ENCODE measurements around the gene MUC5AC. TPM values are rescaled to one million over a fixed set of nuclear protein-coding genes. Genes with fewer than 3 reads are reported as not detected.

The MUC5AC gene
- total RNA-seq, 1 experiment from 2014 or later = not detected

DNA sequence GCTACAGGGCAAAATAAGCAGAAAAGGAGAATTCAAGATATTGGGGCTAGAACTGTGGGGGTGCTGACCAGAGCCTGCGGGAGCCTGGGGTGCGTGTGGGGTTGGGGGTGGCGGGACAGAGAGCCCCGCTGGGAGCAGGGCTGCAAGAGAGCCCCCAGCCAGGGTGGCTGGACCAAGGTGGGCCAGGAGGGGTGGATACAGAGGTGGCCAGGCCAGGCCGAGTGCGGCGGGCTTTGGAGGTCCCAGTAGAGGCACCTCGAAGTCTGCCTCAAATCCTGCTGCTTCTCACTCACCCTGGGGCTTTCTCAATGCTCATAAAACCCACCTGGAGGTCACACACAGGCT, 48.2 kb downstream of the MUC5AC start:
- Histone ChIP-seq H3K4me3 (ENCODE audit: low read depth, low read length, poor library complexity, severe bottlenecking) (no peak overlapping the region), H3K9me3 (ENCODE audit: low read depth, low read length, poor library complexity, severe bottlenecking) (no peaks in the 10 kb centered on the region), H3K27ac (ENCODE audit: low read depth, low read length, poor library complexity, severe bottlenecking) (no peak overlapping the region), H3K36me3 (ENCODE audit: insufficient read depth, low read length, poor library complexity, severe bottlenecking) (no peaks in the 10 kb centered on the region), H3K27me3 (replicated peaks; ENCODE audit: insufficient read depth, low read depth, low read length, poor library complexity) (no peaks in the 10 kb centered on the region), H3K4me1 (ENCODE audit: insufficient read depth, low read length, poor library complexity, severe bottlenecking) (no peaks in the 10 kb centered on the region)
- no TSS peak for BruUV-seq (replicated peaks)
- TF ChIP-seq, protein P1, sequence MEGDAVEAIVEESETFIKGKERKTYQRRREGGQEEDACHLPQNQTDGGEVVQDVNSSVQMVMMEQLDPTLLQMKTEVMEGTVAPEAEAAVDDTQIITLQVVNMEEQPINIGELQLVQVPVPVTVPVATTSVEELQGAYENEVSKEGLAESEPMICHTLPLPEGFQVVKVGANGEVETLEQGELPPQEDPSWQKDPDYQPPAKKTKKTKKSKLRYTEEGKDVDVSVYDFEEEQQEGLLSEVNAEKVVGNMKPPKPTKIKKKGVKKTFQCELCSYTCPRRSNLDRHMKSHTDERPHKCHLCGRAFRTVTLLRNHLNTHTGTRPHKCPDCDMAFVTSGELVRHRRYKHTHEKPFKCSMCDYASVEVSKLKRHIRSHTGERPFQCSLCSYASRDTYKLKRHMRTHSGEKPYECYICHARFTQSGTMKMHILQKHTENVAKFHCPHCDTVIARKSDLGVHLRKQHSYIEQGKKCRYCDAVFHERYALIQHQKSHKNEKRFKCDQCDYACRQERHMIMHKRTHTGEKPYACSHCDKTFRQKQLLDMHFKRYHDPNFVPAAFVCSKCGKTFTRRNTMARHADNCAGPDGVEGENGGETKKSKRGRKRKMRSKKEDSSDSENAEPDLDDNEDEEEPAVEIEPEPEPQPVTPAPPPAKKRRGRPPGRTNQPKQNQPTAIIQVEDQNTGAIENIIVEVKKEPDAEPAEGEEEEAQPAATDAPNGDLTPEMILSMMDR (conservative IDR thresholded peaks at IDR 0.05; ENCODE audit: low read depth, low read length) = no peak
- no peak for TF ChIP-seq EZH2 (IDR thresholded peaks at IDR 0.05; ENCODE audit: borderline replicate concordance, low read depth, low read length, poor library complexity, severe bottlenecking)
- ChIA-PET CTCF (no interaction called here), POLR2A (ENCODE audit: low non-redundant PET) (no interaction called here)
- intact Hi-C loops (cut with micrococcal nuclease; ENCODE audit: unreplicated experiment) = no loop called here
- DNase-seq (ENCODE audit: low spot score) = no peak

DNA sequence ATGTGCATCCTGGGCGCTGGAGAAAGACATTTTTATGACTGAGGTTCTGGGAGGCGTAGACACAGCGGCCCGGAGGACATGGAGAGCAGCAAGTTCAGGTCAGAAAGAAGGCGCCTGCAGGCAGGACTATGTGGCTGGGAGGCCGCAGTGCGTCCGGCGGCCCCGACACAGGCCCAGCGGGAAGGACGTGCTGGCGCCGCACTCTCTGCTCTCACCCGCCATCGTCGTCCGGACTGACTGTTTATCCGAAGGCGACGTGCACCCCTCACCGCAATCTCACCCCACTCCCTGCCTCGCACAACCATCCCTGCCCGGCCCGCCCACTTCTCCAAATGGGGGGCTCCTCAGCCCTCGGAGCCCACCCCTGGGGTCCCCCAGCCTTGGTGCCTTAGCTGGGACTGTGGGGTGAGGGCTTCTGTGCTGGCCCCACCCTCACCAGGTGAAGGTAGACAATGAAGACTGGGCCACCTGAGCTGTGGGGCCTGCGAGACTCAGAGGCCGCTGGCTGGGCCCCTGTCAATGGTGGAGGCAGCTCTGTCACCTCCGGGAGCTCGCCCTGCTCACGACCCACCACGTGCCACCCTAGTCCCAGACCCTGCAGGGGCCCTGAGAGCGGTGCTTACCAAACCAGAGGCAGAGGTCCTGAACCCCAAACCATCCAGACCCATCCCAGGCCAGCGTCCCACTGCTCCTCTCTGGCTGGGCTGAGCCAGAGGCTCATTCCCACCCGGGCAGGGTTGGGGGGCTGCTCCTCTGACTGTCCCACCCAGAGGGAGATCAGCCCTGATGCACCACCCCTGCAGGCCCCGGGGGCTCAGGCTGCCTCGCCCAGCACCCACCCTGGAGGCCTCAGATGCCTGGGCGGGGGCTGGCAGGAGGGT, 48.9 kb downstream of the MUC5AC start:
- Histone ChIP-seq H3K9me3 (ENCODE audit: low read depth, low read length, poor library complexity, severe bottlenecking) (peaks cover 2% of the 10 kb centered on the region), H3K27ac (ENCODE audit: low read depth, low read length, poor library complexity, severe bottlenecking) (no peak overlapping the region), H3K27me3 (replicated peaks; ENCODE audit: insufficient read depth, low read depth, low read length, poor library complexity) (peaks cover 6% of the 10 kb centered on the region), H3K4me1 (ENCODE audit: insufficient read depth, low read length, poor library complexity, severe bottlenecking) (no peaks in the 10 kb centered on the region), H3K4me3 (ENCODE audit: low read depth, low read length, poor library complexity, severe bottlenecking) (no peak overlapping the region), H3K36me3 (ENCODE audit: insufficient read depth, low read length, poor library complexity, severe bottlenecking) (no peaks in the 10 kb centered on the region)
- ChIA-PET CTCF (no interaction called here), POLR2A (ENCODE audit: low non-redundant PET) (no interaction called here)
- no TSS peak for BruUV-seq (replicated peaks)
- no peak for TF ChIP-seq EZH2 (IDR thresholded peaks at IDR 0.05; ENCODE audit: borderline replicate concordance, low read depth, low read length, poor library complexity, severe bottlenecking)
- TF ChIP-seq, protein P1 (conservative IDR thresholded peaks at IDR 0.05; ENCODE audit: low read depth, low read length) = no peak
- no peak for DNase-seq (ENCODE audit: low spot score)
- intact Hi-C loops (cut with micrococcal nuclease; ENCODE audit: unreplicated experiment) = no loop called here

DNA sequence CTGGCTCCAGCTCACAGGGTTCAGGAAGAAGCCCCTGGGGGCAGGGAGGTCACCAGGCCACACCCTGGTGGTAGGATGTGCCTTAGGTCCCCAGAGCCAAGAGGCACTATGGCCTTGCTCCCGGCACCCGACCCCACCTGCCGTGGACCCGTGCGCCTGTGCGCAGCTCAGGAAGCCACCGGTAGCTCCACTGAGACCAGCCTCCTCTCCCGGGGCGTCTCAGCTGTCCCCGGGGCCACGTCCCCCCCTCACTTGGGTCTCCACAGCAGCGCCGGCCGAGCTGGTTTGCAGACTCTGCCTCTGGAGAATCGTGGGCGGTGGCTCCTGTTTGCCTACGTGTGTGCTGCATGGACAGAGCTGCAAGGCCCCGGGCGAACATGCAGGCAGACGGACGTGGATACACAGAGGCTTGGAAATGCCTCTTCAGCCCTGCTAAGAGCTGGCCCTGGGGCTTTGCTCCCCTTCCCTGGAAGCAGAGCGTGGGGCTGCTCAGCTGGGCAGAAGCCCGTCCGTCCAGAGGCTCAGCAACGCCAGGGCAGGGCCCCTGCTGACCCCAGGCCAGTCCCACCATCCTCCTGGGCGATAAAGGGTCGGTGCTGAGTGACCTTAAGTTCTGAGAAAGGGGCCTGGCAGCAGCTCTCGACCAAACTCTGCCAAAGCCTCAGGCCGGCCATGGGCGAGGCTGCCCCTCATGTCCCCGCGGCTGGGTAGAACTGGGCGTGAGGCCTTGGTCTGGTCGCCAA, 49.8 kb downstream of the MUC5AC start:
- H3K4me3 ChIP-seq (ENCODE audit: low read depth, low read length, poor library complexity, severe bottlenecking) = no peak overlapping the region
- no TSS peak for BruUV-seq (replicated peaks)
- no peak for DNase-seq (ENCODE audit: low spot score)
- POLR2A ChIA-PET (ENCODE audit: low non-redundant PET) = no interaction called here
- no peaks in the 10 kb centered on the region for H3K36me3 ChIP-seq (ENCODE audit: insufficient read depth, low read length, poor library complexity, severe bottlenecking)
- H3K4me1 ChIP-seq (ENCODE audit: insufficient read depth, low read length, poor library complexity, severe bottlenecking) = no peaks in the 10 kb centered on the region
- no peak overlapping the region for H3K27ac ChIP-seq (ENCODE audit: low read depth, low read length, poor library complexity, severe bottlenecking)
- intact Hi-C loops (cut with micrococcal nuclease; ENCODE audit: unreplicated experiment) = no loop called here
- CTCF ChIA-PET = no interaction called here
- peaks cover 11% of the 10 kb centered on the region for H3K27me3 ChIP-seq (replicated peaks; ENCODE audit: insufficient read depth, low read depth, low read length, poor library complexity)
- TF ChIP-seq EZH2 (IDR thresholded peaks at IDR 0.05; ENCODE audit: borderline replicate concordance, low read depth, low read length, poor library complexity, severe bottlenecking) = no peak
- TF ChIP-seq, protein P1 (conservative IDR thresholded peaks at IDR 0.05; ENCODE audit: low read depth, low read length) = no peak
- H3K9me3 ChIP-seq (ENCODE audit: low read depth, low read length, poor library complexity, severe bottlenecking) = peaks cover 8% of the 10 kb centered on the region
